ENCODE data around the gene SPON1. TPM values are rescaled to one million over a fixed set of nuclear protein-coding genes. Genes with fewer than 3 reads are reported as not detected.

Gene SPON1
- total RNA-seq, 1 experiment from 2014 or later = 0.20 TPM

DNA sequence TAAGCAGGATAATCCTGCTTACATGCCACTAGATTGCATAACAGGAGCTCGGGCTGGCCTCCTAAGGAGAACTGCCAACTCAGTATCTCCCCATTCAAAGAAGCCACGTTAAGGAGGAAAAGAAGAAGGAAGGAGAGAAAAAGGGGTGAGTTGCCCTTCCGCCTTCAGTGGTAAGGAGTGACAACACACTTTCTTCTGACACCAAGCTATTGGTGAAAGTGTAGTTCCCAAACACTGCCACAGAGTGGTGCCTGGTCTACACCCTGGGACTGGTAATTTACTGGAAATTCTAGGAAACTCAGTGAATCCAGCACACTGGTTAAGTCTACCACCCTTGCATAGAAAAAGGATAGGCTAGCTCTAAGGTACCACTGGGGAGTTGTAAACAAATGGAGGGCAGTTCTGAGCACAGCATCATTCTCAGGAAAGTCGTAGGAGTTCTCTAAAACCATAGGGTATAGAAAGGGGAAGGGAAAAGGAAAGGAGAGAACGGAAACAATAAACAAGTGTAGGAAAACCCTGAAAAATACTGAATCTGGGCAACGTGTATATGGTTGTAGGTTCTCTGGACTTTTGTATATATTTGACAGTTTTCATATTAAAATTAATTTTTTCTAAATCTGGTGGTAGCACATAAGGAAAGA lies 338.3 kb downstream of the SPON1 start:
- no peak overlapping the region for H3K9ac ChIP-seq (ENCODE audit: extremely low read depth, insufficient read length, low read length)
- H3K79me2 ChIP-seq (ENCODE audit: insufficient read depth, low read length) = peaks cover 59% of the 10 kb centered on the region
- no peak overlapping the region for H3K4ac ChIP-seq (ENCODE audit: low read depth, low read length)
- H3K27me3 ChIP-seq (ENCODE audit: insufficient read depth, low read length) = no peaks in the 10 kb centered on the region
- no peak overlapping the region for H3K4me2 ChIP-seq (ENCODE audit: insufficient read depth, insufficient read length, low read length)
- peaks cover 46 to 49% of the 10 kb centered on the region in 2 experiments for H3K4me1 Mint-ChIP-seq
- no peak overlapping the region for H3K4me3 Mint-ChIP-seq
- H2BK120ac ChIP-seq (ENCODE audit: low read depth, low read length, poor library complexity, severe bottlenecking) = no peak overlapping the region
- H4K20me1 ChIP-seq (ENCODE audit: control insufficient read depth, insufficient read depth, insufficient read length) = no peaks in the 10 kb centered on the region
- no peak overlapping the region for H2BK12ac ChIP-seq (ENCODE audit: insufficient read length, low read depth, low read length)
- no peak overlapping the region for H2BK5ac ChIP-seq (ENCODE audit: insufficient read length, low read length)
- no peaks in the 10 kb centered on the region for H3K23me2 ChIP-seq (ENCODE audit: insufficient read length, low read depth, low read length, poor library complexity, severe bottlenecking)
- H3K18ac ChIP-seq (ENCODE audit: insufficient read length, low read depth, low read length) = no peak overlapping the region
- DNase-seq = peak; percentile 75
- no peak overlapping the region for H2AFZ ChIP-seq (ENCODE audit: low read length)
- peaks cover 10% of the 10 kb centered on the region for H3K79me1 ChIP-seq (ENCODE audit: insufficient read depth, low read depth, low read length, poor library complexity, severe bottlenecking)
- no peak overlapping the region for H4K5ac ChIP-seq (ENCODE audit: insufficient read length, low read depth, low read length)
- no peak overlapping the region for H3K27ac ChIP-seq (ENCODE audit: insufficient read length, low read depth, low read length)
- no peak overlapping the region for H3T11ph ChIP-seq (ENCODE audit: low read length)
- no peak overlapping the region for H4K91ac ChIP-seq (ENCODE audit: insufficient read length, low read depth, low read length)
- TF ChIP-seq, protein P1, sequence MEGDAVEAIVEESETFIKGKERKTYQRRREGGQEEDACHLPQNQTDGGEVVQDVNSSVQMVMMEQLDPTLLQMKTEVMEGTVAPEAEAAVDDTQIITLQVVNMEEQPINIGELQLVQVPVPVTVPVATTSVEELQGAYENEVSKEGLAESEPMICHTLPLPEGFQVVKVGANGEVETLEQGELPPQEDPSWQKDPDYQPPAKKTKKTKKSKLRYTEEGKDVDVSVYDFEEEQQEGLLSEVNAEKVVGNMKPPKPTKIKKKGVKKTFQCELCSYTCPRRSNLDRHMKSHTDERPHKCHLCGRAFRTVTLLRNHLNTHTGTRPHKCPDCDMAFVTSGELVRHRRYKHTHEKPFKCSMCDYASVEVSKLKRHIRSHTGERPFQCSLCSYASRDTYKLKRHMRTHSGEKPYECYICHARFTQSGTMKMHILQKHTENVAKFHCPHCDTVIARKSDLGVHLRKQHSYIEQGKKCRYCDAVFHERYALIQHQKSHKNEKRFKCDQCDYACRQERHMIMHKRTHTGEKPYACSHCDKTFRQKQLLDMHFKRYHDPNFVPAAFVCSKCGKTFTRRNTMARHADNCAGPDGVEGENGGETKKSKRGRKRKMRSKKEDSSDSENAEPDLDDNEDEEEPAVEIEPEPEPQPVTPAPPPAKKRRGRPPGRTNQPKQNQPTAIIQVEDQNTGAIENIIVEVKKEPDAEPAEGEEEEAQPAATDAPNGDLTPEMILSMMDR (conservative IDR thresholded peaks at IDR 0.05) = peak; percentile 85
- H3K56ac ChIP-seq (ENCODE audit: insufficient read length, low read depth, low read length) = no peak overlapping the region
- H2BK15ac ChIP-seq (ENCODE audit: low read depth, low read length) = no peak overlapping the region
- no peak overlapping the region for H2AK5ac ChIP-seq (ENCODE audit: insufficient read length, low read length)
- no peaks in the 10 kb centered on the region for H3K9me3 ChIP-seq (ENCODE audit: control insufficient read depth, low read depth, low read length)
- WGBS (ENCODE audit: extremely low coverage, insufficient read length, low lambda C conversion rate) = no CpG with 5 or more reads among the region's 6 CpGs
- H4K8ac ChIP-seq (replicated peaks; ENCODE audit: insufficient read length, low read depth, low read length) = no peak overlapping the region
- H3K23ac ChIP-seq (ENCODE audit: insufficient read length, low read depth, low read length) = no peak overlapping the region
- no peaks in the 10 kb centered on the region for H3K27me3 Mint-ChIP-seq (ENCODE audit: low read depth)
- peaks cover 0 to 4% (median 0%) of the 10 kb centered on the region in 3 experiments; a peak in 2 of 7 replicates for H3K36me3 Mint-ChIP-seq (ENCODE audit: insufficient read depth in 1 of 3, low read depth in 3 of 3)
- H2BK20ac ChIP-seq (ENCODE audit: low read depth, low read length, poor library complexity, severe bottlenecking) = no peak overlapping the region
- no peak overlapping the region for H3K14ac ChIP-seq (ENCODE audit: insufficient read depth, low read length)
- no peaks in the 10 kb centered on the region for H3K9me3 Mint-ChIP-seq
- no peak overlapping the region for H3K27ac Mint-ChIP-seq
- H3K4me1 ChIP-seq (ENCODE audit: insufficient read depth, low read length) = peaks cover 8% of the 10 kb centered on the region; the same call in 1 of the 2 replicates

All from H9 (cell line).